GM10248 (cell line): ENCODE data around the gene SLC17A9.

ENCODE experiments used
- CTCF ChIA-PET: fragments of 300-600 bp; sonication (Branson Sonifier 250); formaldehyde crosslinking; extraction: SDS; loops from one replicate; lab custom pipeline; 2021; ENCODE audit warnings: antibody characterized with exemption; lab: Yijun Ruan, JAX
- POLR2A ChIA-PET: fragments of 350-650 bp; sonication (Branson Sonifier 250); formaldehyde crosslinking; extraction: SDS; loops from one replicate; lab custom pipeline; 2020; ENCODE audit warnings: antibody characterized with exemption; lab: Yijun Ruan, JAX
- DNase-seq: peaks from one replicate; pipeline ENCODE4 v3.0.0; 2012; ENCODE audit errors: extremely low spot score
- TF ChIP-seq, protein P1 (sequence below): IDR thresholded peaks from 2 replicates; pipeline ENCODE4 v1.5.1; 2012; ENCODE audit warnings: mild to moderate bottlenecking, low read depth; ENCODE audit errors: extremely low read depth, missing control alignments, control extremely low read depth

SLC17A9 gene

DNA sequence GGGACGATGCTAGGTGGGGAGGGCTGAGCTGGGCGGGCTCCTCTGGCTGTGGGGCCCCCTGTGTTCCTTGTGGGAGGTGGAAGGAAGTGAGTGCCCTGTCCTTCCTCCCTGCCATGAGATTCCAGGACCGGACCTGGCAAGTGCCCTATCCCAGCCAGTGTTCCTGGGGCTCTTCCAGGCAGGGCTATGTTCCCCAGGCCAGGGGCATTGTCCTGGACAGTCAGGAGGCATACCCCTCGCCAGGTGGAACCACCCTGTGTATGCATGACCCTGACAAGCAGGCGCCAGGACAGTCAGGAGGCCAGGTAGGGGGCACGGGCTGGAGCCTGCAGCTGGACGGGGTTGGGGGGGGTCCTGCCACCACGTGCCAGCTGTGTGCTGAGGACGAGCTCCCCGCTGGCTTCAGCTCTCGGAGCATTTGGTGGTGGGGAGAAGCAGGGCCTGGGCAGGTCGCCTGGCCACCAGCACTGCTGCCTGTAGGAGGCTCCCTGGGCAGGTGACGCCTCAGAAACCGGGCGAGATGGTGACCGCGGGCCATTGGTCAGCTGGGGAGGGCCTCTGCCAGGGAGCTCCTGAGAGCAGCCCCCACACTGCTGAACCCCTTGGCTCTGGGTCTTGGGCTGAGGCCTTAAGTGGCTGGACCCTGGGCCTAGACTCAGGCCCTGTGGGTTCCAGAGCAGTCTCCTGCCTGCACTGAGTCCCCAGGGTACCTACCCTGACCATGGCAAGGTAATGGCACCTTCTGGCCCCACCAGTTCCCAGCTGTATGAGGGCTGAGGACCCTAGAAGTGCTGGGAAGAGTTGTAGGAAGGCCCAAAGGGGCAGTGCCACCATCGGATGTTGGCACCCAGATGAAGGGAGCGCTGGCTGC is 694 bp downstream of the SLC17A9 start:
- TF ChIP-seq, protein P1, sequence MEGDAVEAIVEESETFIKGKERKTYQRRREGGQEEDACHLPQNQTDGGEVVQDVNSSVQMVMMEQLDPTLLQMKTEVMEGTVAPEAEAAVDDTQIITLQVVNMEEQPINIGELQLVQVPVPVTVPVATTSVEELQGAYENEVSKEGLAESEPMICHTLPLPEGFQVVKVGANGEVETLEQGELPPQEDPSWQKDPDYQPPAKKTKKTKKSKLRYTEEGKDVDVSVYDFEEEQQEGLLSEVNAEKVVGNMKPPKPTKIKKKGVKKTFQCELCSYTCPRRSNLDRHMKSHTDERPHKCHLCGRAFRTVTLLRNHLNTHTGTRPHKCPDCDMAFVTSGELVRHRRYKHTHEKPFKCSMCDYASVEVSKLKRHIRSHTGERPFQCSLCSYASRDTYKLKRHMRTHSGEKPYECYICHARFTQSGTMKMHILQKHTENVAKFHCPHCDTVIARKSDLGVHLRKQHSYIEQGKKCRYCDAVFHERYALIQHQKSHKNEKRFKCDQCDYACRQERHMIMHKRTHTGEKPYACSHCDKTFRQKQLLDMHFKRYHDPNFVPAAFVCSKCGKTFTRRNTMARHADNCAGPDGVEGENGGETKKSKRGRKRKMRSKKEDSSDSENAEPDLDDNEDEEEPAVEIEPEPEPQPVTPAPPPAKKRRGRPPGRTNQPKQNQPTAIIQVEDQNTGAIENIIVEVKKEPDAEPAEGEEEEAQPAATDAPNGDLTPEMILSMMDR: no peak
- DNase-seq: no peak
- ChIA-PET POLR2A (interaction anchor here (0.6 to 1.7 kb wide), 8 partner anchors 10 to 59 kb away, joined by 3 to 8 read pairs (median 4); partner anchors contain the start of gene GID8), CTCF (interaction anchor here (0.9 to 6.9 kb wide), 13 partner anchors 11 to 227 kb away, joined by 3 to 33 read pairs (median 7); partner anchors contain the start of gene GID8)

DNA sequence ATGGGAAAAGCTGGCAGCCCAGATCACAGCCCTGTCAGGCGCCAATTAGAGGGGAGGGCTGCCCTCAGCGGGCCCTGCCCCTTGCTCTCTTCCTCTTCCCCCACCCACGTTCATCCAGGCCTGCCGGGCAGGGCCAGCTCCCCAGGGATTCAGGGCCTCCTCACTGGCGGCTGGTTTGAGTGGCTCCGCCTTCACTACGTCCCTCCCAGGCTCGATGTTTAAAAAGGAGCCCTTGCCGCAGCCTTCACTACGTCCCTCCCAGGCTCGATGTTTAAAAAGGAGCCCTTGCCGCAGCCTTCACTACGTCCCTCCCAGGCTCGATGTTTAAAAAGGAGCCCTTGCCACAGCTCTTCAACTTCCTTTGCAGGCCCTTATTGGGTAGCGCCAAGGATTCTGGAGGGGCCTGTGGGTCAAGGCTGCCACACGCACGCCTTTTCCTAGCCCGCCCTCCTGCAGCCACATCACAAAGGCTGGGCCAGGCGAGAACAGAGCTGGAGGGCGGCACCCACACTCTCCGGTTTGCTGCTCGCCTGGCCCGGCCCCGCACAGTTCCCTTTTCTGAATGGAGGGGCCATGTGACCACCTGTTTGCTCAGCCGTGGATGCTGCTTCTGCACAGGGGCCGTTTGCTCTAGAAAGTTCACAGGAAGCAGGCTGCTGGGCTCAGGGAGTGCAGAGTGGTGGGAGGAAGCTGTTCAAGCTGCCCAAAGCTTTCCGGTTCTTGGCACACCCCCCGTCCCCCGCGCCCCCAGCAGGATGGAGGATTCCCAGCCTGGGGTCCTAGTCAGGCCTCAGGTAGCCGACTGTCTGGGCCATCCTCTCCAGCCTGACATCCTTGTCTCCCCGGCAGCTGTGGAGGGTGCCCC is 1.6 kb downstream of the SLC17A9 start:
- ChIA-PET CTCF (interaction anchor here (0.7 to 6.9 kb wide), 15 partner anchors 11 to 270 kb away, joined by 3 to 33 read pairs (median 6); partner anchors contain the start of gene GID8), POLR2A (interaction anchor here (1.1 to 1.7 kb wide), 7 partner anchors 16 to 55 kb away, joined by 3 to 8 read pairs (median 4); partner anchors contain the start of gene GID8)
- DNase-seq: peak; percentile 92
- TF ChIP-seq, protein P1: no peak

DNA sequence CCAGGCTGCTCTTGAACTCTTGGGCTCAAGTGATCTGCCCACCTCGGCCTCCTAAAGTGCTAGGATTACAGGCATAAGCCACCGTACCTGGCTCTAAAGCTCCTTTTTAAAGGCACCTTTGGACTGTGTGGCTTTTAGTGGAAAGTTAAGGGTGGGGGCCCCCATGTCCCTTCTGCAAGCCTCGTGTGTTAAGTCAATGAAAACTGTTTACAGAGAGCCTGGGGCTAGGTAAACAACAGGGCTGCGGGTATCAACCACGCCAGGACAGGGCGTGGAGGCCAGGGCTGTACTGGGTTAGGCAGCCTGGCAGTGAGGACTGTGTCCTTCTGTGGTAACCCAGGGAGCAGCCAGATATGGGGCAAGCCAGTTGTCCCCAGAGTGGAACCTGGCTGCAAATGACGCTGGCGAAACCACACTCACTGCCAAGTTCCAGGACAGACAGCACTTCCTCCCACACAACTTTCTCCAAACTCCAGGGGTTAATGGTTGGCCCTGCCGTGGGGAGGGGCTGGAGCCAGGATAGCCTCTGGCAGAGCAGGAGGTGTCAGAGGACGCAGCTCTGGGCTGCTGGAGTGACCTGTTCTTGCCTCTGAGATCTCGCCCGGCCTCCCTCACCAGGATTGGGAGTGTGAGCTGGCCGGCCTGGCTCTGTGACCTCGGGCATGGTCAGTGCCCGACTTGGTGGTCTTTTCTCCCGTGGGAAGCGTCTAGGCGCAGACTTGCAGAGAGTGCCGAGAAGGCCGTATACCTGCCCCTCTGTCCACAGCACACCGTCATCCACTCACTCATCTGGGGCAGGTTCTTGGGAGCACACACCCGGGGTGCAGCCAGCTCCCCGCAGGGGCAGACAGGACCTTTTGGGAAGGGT is 3.2 kb downstream of the SLC17A9 start:
- CTCF ChIA-PET: interaction anchor here (1.0 to 6.9 kb wide), 7 partner anchors 15 to 267 kb away, joined by 3 to 33 read pairs (median 17); no protein-coding TSS in a partner anchor
- no peak for DNase-seq
- POLR2A ChIA-PET: interaction anchor here (1.5 kb wide), 1 partner anchor 16 kb away, joined by 7 read pairs; no protein-coding TSS in a partner anchor
- TF ChIP-seq, protein P1: no peak

DNA sequence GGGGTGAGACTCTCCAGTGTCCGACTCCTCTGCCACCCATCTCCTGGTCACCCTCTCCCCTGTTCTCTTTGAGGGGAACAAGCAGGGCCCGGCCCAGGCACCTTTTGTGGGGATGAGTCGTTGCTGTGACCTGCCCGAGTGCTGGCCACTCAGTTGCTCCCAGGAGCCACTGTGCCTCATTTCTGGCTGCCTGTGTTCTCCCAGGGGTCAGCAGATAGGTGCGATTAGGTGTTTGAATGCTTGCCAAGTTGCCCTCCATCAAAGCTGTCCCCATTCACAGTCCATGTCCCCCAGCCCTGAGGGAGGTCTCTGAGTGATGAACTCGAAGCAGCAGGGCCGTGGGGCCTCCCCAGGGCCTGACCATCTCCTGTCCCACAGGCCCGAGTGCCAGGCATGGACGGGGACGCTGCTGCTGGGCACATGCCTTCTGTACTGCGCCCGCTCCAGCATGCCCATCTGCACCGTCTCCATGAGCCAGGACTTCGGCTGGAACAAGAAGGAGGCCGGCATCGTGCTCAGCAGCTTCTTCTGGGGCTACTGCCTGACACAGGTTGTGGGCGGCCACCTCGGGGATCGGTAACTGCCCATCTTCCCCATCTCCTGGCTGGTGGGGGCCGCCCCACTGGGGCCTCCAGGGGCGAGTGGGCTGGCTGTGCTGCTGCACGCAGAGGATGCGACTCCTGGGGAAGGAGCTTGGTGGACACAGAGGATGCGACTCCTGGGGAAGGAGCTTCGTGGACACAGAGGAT is 4.1 kb downstream of the SLC17A9 start:
- TF ChIP-seq, protein P1: no peak
- no peak for DNase-seq
- POLR2A ChIA-PET: interaction anchor here (0.5 kb wide), 1 partner anchor 564 kb away, joined by 5 read pairs; no protein-coding TSS in a partner anchor
- CTCF ChIA-PET: interaction anchor here (1.1 to 4.2 kb wide), 6 partner anchors 14 to 56 kb away, joined by 3 to 17 read pairs (median 4); no protein-coding TSS in a partner anchor
